Fibroblast of mammary gland (primary cell): ENCODE results near the gene FGF22.

Experiments used
- DNase-seq: peaks from one replicate; pipeline ENCODE4 v3.0.0-alpha.2; 2010; ENCODE audit warnings: low read depth
- H3K4me3 ChIP-seq: 2 replicates; pipeline ENCODE4 v1.5.1; 2011; ENCODE audit warnings: low read depth, mild to moderate bottlenecking, low read length, moderate library complexity; ENCODE audit not compliant: control insufficient read depth
- TF ChIP-seq, protein P1 (sequence below): conservative IDR thresholded peaks from 2 replicates; pipeline ENCODE4 v1.5.1; 2011; ENCODE audit warnings: low read depth, low read length, inconsistent platforms; ENCODE audit not compliant: control insufficient read depth, insufficient read depth

The FGF22 gene

DNA sequence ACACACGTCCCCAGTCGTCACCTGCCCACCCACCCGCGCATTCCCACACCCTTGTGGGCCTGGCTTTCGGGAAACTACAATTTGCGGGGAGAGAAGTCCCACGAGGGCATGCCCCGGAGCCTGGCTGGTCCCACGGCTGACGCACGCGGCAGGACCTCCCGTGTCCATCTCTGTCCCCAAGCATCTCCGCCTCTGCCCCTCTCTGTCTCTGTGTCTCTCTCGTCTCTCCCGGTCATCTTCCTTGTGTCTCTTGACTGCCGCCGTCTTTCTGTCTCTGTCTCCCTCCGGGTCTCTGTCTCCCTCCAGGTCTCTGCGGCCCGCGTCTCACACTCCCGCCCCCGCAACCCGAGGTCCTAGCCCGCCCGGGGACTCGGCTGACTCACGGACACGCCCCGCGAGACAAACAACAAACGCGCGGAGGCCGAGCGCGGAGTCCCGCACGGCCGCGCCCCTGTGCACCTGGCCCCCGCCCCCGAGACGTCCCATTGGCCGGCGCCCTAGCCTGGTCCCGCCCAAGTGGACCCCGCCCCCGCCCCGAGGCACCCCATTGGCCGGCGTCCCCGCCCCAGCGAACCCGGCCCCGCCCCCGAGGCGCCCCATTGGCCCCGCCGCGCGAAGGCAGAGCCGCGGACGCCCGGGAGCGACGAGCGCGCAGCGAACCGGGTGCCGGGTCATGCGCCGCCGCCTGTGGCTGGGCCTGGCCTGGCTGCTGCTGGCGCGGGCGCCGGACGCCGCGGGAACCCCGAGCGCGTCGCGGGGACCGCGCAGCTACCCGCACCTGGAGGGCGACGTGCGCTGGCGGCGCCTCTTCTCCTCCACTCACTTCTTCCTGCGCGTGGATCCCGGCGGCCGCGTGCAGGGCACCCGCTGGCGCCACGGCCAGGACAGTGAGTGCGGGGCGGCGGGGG is at the start of gene FGF22:
TSS of gene FGF22 (plus strand) at position 627 of the 908 bp plus-strand sequence. CDS start at position 674, 47 bp downstream.
- H3K4me3 ChIP-seq = peak within 1 kb of the TSS; percentile 38
- peak; percentile 74 for DNase-seq
- TF ChIP-seq, protein P1, sequence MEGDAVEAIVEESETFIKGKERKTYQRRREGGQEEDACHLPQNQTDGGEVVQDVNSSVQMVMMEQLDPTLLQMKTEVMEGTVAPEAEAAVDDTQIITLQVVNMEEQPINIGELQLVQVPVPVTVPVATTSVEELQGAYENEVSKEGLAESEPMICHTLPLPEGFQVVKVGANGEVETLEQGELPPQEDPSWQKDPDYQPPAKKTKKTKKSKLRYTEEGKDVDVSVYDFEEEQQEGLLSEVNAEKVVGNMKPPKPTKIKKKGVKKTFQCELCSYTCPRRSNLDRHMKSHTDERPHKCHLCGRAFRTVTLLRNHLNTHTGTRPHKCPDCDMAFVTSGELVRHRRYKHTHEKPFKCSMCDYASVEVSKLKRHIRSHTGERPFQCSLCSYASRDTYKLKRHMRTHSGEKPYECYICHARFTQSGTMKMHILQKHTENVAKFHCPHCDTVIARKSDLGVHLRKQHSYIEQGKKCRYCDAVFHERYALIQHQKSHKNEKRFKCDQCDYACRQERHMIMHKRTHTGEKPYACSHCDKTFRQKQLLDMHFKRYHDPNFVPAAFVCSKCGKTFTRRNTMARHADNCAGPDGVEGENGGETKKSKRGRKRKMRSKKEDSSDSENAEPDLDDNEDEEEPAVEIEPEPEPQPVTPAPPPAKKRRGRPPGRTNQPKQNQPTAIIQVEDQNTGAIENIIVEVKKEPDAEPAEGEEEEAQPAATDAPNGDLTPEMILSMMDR = no peak

DNA sequence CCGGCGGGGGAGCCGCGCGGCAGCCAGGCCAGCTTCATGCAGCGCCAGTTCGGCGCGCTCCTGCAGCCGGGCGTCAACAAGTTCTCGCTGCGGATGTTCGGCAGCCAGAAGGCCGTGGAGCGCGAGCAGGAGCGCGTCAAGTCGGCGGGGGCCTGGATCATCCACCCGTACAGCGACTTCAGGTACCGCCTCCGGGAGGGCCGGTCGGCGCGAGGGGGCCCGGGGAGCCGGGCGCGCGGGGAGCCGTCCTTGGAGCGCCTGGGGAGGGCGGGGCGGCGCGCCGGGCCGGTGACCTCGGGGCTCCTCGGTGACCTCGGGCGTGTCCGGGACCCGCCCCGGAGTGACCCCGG is 49.3 kb upstream of the FGF22 start:
- no peak overlapping the region for H3K4me3 ChIP-seq
- peak; percentile 21 for DNase-seq
- TF ChIP-seq, protein P1 = no peak

DNA sequence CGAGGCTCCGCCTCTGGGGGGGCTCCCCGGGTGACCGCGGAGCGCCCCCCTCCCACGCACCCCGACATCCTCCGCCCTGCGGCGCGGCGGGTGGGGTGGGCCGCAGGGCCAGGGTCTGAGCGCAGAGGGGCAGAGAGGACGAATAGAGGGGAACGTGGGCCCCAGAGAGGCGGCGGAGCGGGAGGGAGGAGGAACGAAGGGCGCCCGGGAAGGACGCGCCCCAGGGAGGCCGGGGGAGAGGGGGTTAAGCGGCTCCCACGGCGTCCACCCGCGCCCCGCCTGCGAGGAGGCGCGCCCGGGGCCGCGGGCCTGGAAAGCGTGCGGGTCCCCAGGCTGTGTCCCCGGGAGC is 49.0 kb upstream of the FGF22 start:
- TF ChIP-seq, protein P1 = no peak
- no peak for DNase-seq
- H3K4me3 ChIP-seq = no peak overlapping the region

DNA sequence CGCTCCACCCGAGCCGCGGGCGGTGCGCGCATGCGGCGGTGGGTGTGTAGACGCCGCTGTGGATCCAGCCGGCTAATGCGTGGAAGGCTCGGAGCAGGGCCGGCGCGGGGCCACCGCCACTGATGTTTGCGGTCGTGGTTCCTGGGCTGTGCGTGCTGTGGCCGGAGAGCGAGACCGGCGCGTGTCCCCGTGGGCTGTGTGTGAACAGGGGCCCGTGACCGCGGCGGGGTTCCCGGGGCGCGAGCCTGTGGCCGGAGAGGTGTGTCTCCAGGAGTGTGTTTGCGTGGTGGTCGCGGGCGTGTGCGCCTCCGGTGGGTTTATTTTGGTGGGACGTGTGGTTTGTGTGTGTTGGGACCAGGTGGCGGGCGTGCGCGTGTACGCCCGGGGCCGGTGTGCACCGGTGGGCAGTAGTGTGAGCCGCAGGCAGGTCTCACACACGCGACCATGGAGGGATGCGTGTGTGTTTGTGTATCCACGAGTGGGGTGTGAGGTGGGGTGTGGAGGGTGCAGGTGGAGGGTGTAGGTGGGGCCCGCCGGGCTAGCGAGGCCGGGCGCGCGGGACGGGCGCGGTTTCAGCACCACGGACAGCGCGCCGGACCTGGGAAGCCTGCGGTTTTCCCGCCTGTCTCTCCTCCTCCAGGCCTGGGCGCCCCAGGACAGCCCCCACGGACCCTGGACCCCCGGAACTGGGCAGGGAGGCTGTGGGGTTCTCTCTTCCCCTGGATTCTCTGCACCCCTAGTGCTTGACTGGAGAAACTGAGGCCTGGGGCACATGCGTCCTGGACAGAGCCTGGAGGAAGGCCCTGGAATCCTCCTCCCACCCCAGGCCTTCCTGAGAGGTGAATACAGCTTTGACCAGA is 48.4 kb upstream of the FGF22 start:
- no peak for DNase-seq
- TF ChIP-seq, protein P1 = no peak
- no peak overlapping the region for H3K4me3 ChIP-seq

DNA sequence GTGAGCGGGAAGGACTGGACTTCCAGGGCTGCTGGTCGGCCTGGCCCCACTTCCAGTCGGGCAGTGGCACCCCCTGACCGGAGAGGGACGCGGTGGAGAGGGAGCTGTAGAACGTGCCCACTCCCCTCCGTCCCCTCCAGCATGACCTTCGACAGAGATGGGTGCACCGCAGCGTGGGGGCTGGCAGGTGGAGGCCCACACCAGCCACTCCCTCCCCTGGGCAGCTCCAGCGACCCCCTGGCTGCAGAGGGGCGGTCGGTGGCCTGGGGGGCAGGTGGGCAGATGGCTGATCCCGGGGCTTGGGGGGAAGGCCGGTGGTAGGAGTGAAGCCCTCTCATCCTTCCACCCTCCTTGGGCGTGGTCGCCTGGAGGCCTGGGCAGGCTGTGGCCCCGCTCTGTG is 47.6 kb upstream of the FGF22 start:
- DNase-seq = no peak
- no peak overlapping the region for H3K4me3 ChIP-seq
- TF ChIP-seq, protein P1 = no peak

DNA sequence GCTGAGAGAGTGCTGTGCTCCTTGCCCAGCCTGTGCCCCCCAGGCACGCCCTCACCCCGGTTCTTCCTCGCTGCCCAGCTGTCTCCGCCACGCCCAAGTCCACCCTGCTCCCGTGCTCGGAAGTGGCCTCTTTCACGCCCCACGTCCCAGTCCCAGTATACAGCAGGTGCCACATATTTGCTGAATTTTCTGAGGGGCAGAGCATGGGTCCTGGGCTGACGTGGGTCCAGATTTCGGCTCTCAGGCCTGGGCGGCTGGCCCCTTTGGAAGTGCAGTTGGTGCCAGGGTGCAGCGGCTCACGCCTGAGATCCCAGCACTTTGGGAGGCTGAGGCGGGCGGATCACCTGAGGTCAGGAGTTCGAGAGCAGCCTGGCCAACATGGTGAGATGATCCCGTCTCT is 46.6 kb upstream of the FGF22 start:
- DNase-seq = no peak
- TF ChIP-seq, protein P1 = no peak
- no peak overlapping the region for H3K4me3 ChIP-seq
